ENCODE data around the gene ELN.

- TF ChIP-seq EZH2 (IDR thresholded peaks at IDR 0.05; ENCODE audit: low read length, missing control alignments): no peak
- TF ChIP-seq CTCF (conservative IDR thresholded peaks at IDR 0.05 in 1 of 2, IDR thresholded peaks at IDR 0.05 in 1 of 2; ENCODE audit: low read depth in 1 of 2, low read length in 2 of 2): no peak
Observed at GRCh38 chr7:74014931-74015330, 13.0 kb upstream of the ELN start.

Data from fibroblast of lung (primary cell).